Measurements from ENCODE around the gene VIPR2.

Gene VIPR2

GRCh38 chr7:159156436-159157245 is 12.0 kb upstream of the VIPR2 start:
- DNase-seq = no peak

GRCh38 chr7:159155410-159155809 is 10.7 kb upstream of the VIPR2 start:
- no peak for DNase-seq

GRCh38 chr7:159154243-159154642 is 9.6 kb upstream of the VIPR2 start:
- no peak for DNase-seq

- DNase-seq = no peak
These were observed 8.8 kb upstream of the VIPR2 start for GRCh38 chr7:159153511-159153910.

- no peak for DNase-seq
These were observed 8.1 kb upstream of the VIPR2 start for GRCh38 chr7:159152816-159153215.

GRCh38 chr7:159151231-159151630 is 6.6 kb upstream of the VIPR2 start:
- DNase-seq = no peak

GRCh38 chr7:159149488-159149887 is 4.8 kb upstream of the VIPR2 start:
- DNase-seq = no peak

- no peak for DNase-seq
These were observed 4.0 kb upstream of the VIPR2 start for GRCh38 chr7:159148430-159149395.

- DNase-seq = no peak
These were observed 3.0 kb upstream of the VIPR2 start for GRCh38 chr7:159147687-159148086.

GRCh38 chr7:159147246-159147645 is 2.6 kb upstream of the VIPR2 start:
- DNase-seq = no peak

GRCh38 chr7:159146084-159146858 is 1.6 kb upstream of the VIPR2 start:
- DNase-seq = no peak

GRCh38 chr7:159145490-159145855 is 806 bp upstream of the VIPR2 start:
- DNase-seq = no peak

GRCh38 chr7:159143780-159144757 is 598 bp downstream of the VIPR2 start:
- DNase-seq = peak; percentile 81

- DNase-seq = no peak
These were observed 1.9 kb downstream of the VIPR2 start for GRCh38 chr7:159142730-159143129.

- DNase-seq = no peak
These were observed 2.5 kb downstream of the VIPR2 start for GRCh38 chr7:159142199-159142598.

GRCh38 chr7:159141660-159142059 is 3.0 kb downstream of the VIPR2 start:
- DNase-seq = peak; percentile 44

GRCh38 chr7:159141167-159141566 is 3.5 kb downstream of the VIPR2 start:
- DNase-seq = no peak

- no peak for DNase-seq
These were observed 4.3 kb downstream of the VIPR2 start for GRCh38 chr7:159140170-159140910.

GRCh38 chr7:159139639-159140038 is 5.0 kb downstream of the VIPR2 start:
- DNase-seq = no peak

- DNase-seq = no peak
These were observed 5.5 kb downstream of the VIPR2 start for GRCh38 chr7:159139202-159139601.

- no peak for DNase-seq
These were observed 6.2 kb downstream of the VIPR2 start for GRCh38 chr7:159138508-159138907.
